ENCODE data around the gene MBNL1.

DNA sequence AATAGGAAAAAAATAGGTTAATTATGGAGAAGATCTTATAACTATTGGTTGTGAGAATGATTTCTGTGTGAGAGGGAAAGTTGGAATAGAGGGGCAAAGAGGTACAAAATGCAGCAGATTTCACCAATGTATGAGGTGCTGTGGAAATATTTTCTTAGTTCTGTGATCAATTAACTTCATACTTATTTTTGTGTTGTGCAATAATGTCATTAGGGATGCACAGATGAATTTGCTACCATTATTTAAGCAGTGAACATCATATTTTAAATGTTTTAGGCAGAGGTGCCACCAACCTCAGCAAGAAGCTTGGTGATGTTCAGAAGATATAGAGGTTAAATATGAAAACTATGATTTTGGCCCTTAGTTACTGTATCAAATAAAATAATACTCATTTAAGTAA is 21.6 kb downstream of the MBNL1 start:
- TF ChIP-seq ARNTL (CRISPR knock-in tag; IDR thresholded peaks at IDR 0.05; ENCODE audit: borderline replicate concordance, low read depth) (no peak), TCF4 (CRISPR knock-in tag; IDR thresholded peaks at IDR 0.05; ENCODE audit: borderline replicate concordance) (no peak), CSRNP3 (CRISPR knock-in tag; IDR thresholded peaks at IDR 0.05) (no peak)
- TF ChIP-seq, protein P1, sequence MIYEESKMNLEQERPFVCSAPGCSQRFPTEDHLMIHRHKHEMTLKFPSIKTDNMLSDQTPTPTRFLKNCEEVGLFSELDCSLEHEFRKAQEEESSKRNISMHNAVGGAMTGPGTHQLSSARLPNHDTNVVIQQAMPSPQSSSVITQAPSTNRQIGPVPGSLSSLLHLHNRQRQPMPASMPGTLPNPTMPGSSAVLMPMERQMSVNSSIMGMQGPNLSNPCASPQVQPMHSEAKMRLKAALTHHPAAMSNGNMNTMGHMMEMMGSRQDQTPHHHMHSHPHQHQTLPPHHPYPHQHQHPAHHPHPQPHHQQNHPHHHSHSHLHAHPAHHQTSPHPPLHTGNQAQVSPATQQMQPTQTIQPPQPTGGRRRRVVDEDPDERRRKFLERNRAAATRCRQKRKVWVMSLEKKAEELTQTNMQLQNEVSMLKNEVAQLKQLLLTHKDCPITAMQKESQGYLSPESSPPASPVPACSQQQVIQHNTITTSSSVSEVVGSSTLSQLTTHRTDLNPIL (CRISPR knock-in tag; IDR thresholded peaks at IDR 0.05; ENCODE audit: low read depth) = no peak
- TF ChIP-seq, protein P2, sequence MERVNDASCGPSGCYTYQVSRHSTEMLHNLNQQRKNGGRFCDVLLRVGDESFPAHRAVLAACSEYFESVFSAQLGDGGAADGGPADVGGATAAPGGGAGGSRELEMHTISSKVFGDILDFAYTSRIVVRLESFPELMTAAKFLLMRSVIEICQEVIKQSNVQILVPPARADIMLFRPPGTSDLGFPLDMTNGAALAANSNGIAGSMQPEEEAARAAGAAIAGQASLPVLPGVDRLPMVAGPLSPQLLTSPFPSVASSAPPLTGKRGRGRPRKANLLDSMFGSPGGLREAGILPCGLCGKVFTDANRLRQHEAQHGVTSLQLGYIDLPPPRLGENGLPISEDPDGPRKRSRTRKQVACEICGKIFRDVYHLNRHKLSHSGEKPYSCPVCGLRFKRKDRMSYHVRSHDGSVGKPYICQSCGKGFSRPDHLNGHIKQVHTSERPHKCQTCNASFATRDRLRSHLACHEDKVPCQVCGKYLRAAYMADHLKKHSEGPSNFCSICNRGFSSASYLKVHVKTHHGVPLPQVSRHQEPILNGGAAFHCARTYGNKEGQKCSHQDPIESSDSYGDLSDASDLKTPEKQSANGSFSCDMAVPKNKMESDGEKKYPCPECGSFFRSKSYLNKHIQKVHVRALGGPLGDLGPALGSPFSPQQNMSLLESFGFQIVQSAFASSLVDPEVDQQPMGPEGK (CRISPR knock-in tag; IDR thresholded peaks at IDR 0.05; ENCODE audit: borderline replicate concordance) = no peak
